GM23248 (cell line): ENCODE measurements around the gene HNRNPH3. TPM values are rescaled to one million over a fixed set of nuclear protein-coding genes. Genes with fewer than 3 reads are reported as not detected.

Experiments used
- DNase-seq: peaks from one replicate; pipeline ENCODE4 v3.0.0-alpha.2; 2015
- H2AFZ ChIP-seq: fragments of 200-600 bp; sonication (generic); 2 replicates; pipeline ENCODE4 v1.6.1; 2016; ENCODE audit warnings: antibody characterized with exemption
- H3F3A ChIP-seq: fragments of 200-600 bp; sonication (generic); 2 replicates; pipeline ENCODE4 v1.6.1; 2016; ENCODE audit warnings: mild to moderate bottlenecking, antibody characterized with exemption, mixed run types; ENCODE audit not compliant: insufficient read depth
- H3K27ac ChIP-seq: fragments of 200-600 bp; sonication (generic); 2 replicates; pipeline ENCODE4 v1.5.1; 2016; ENCODE audit warnings: mild to moderate bottlenecking
- H3K27me3 ChIP-seq: fragments of 200-600 bp; sonication (generic); replicated peaks from 2 replicates; pipeline ENCODE4 v1.6.1; 2016; ENCODE audit warnings: mild to moderate bottlenecking; ENCODE audit not compliant: insufficient read depth
- H3K36me3 ChIP-seq: fragments of 200-600 bp; sonication (generic); 2 replicates; pipeline ENCODE4 v1.6.1; 2016; ENCODE audit warnings: low read depth, mild to moderate bottlenecking
- H3K4me1 ChIP-seq: fragments of 200-600 bp; sonication (generic); 2 replicates; pipeline ENCODE4 v1.6.1; 2016; ENCODE audit warnings: mild to moderate bottlenecking; ENCODE audit not compliant: insufficient read depth
- H3K4me2 ChIP-seq: fragments of 200-600 bp; sonication (generic); one replicate; pipeline ENCODE4 v1.6.1; 2016; ENCODE audit warnings: mild to moderate bottlenecking; ENCODE audit not compliant: unreplicated experiment
- H3K4me3 ChIP-seq: fragments of 200-600 bp; sonication (generic); 2 replicates; pipeline ENCODE4 v1.5.1; 2016; ENCODE audit warnings: mild to moderate bottlenecking
- H3K79me2 ChIP-seq: fragments of 200-600 bp; sonication (generic); 2 replicates; pipeline ENCODE4 v1.6.1; 2016; ENCODE audit warnings: mild to moderate bottlenecking; ENCODE audit not compliant: insufficient read depth
- H3K9ac ChIP-seq: fragments of 200-600 bp; sonication (generic); 2 replicates; pipeline ENCODE4 v1.6.1; 2016; ENCODE audit warnings: mild to moderate bottlenecking
- H3K9me2 ChIP-seq: fragments of 200-600 bp; sonication (generic); 2 replicates; pipeline ENCODE4 v1.6.1; 2016; ENCODE audit warnings: mixed run types, mild to moderate bottlenecking, moderate library complexity; ENCODE audit not compliant: insufficient read depth
- H3K9me3 ChIP-seq: fragments of 200-600 bp; sonication (generic); one replicate; pipeline ENCODE4 v1.6.1; 2017; ENCODE audit warnings: low read depth
- H4K20me1 ChIP-seq: fragments of 200-600 bp; sonication (generic); 2 replicates; pipeline ENCODE4 v1.6.0; 2016; ENCODE audit not compliant: insufficient read depth
- EZH2 ChIP-seq: fragments of 200-600 bp; sonication (generic); IDR thresholded peaks from 2 replicates; pipeline ENCODE4 v1.6.1; 2018; ENCODE audit warnings: antibody characterized with exemption, mild to moderate bottlenecking; ENCODE audit not compliant: insufficient read depth, poor library complexity, severe bottlenecking
- EZH2phosphoT487 ChIP-seq: fragments of 200-600 bp; sonication (generic); IDR thresholded peaks from 2 replicates; pipeline ENCODE4 v1.6.1; 2018; ENCODE audit warnings: antibody characterized with exemption, moderate library complexity, mild to moderate bottlenecking, low read depth; ENCODE audit not compliant: insufficient read depth
- WGBS, 2 experiments: methylation state at CpG; one replicate each; pipeline ENCODE4 v1.1.6; 2015 to 2017; ENCODE audit warnings: low lambda C conversion rate in 2 of 2, low coverage in 1 of 2; ENCODE audit errors: missing lambda C conversion rate in 2 of 2; 5-methylcytosine and 5-hydroxymethylcytosine counted together
- in situ Hi-C: fragments of 300-500 bp; cut with MboI; formaldehyde crosslinking; loops from 2 replicates; pipeline ENCODE4 v1.15.0; 2020
- polyA plus RNA-seq: library from polyadenylated mRNA; unstranded; fragments of >200 nt; fragmentation: Nextera tagmentation; extraction: Ambion mirVana; gene quantifications from 2 replicates; pipeline ENCODE4 v1.2.1, GENCODE V29; 2016
- total RNA-seq: library from RNA; depleted of rRNA; stranded (reverse); fragments of >200 nt; shearing (Covaris generic); gene quantifications from 2 replicates; pipeline ENCODE4 v1.2.3, GENCODE V29; 2014

HNRNPH3 gene
- total and polyA plus RNA-seq, 2 experiments from 2014 or later: 17.6 to 122 TPM

GRCh38 chr10:68296843-68297663, 34.8 kb upstream of the HNRNPH3 start:
- TF ChIP-seq EZH2 (no peak), EZH2phosphoT487 (no peak)
- Histone ChIP-seq H3K27ac (no peak overlapping the region), H4K20me1 (no peaks in the 10 kb centered on the region), H3K9me2 (no peaks in the 10 kb centered on the region), H3K4me1 (peaks cover 8% of the 10 kb centered on the region), H3K4me2 (peak overlapping the region; percentile 7), H3K27me3 (no peaks in the 10 kb centered on the region), H3K9ac (no peak overlapping the region), H3F3A (0 out of 2 replicates have a peak, but pooled peaks cover 9% of the 10 kb centered on the region), H3K9me3 (no peaks in the 10 kb centered on the region), H3K79me2 (no peaks in the 10 kb centered on the region), H3K36me3 (no peaks in the 10 kb centered on the region), H2AFZ (peak overlapping the region; percentile 65), H3K4me3 (no peak overlapping the region)
- 27 to 30% methylated on average over 9 of the region's 9 CpGs for WGBS, 2 experiments
- DNase-seq: peak; percentile 45
- in situ Hi-C loops: no loop called here

GRCh38 chr10:68301301-68301700, 30.6 kb upstream of the HNRNPH3 start:
- in situ Hi-C loops: loop anchor here (10.0 kb wide), 2 partner anchors 86 to 216 kb away; no protein-coding TSS in a partner anchor
- DNase-seq: no peak
- 87 to 92% methylated on average over 3 of the region's 3 CpGs for WGBS, 2 experiments

GRCh38 chr10:68301790-68302502, 29.9 kb upstream of the HNRNPH3 start:
- Histone ChIP-seq H3K79me2 (no peaks in the 10 kb centered on the region), H3K4me2 (no peak overlapping the region), H4K20me1 (no peaks in the 10 kb centered on the region), H3K9me2 (no peaks in the 10 kb centered on the region), H3K9ac (no peak overlapping the region), H3K4me1 (peaks cover 3% of the 10 kb centered on the region), H3K27ac (no peak overlapping the region), H3K4me3 (no peak overlapping the region), H3K9me3 (no peaks in the 10 kb centered on the region), H3K27me3 (no peaks in the 10 kb centered on the region), H3K36me3 (no peaks in the 10 kb centered on the region), H3F3A (0 out of 2 replicates have a peak, but pooled peaks cover 6% of the 10 kb centered on the region), H2AFZ (no peak overlapping the region)
- TF ChIP-seq EZH2 (no peak), EZH2phosphoT487 (no peak)
- peak; percentile 70 for DNase-seq
- in situ Hi-C loops: loop anchor here (10.0 kb wide), 2 partner anchors 87 to 217 kb away; no protein-coding TSS in a partner anchor
- 55 to 56% methylated on average over 6 of the region's 6 CpGs for WGBS, 2 experiments

More at GRCh38 chr10:68301301-68301700, 30.6 kb upstream of the HNRNPH3 start:
- Histone ChIP-seq H3K4me1 (peaks cover 8% of the 10 kb centered on the region), H3K79me2 (no peaks in the 10 kb centered on the region), H3K4me3 (no peak overlapping the region), H4K20me1 (no peaks in the 10 kb centered on the region), H3K9ac (no peak overlapping the region), H3K27me3 (no peaks in the 10 kb centered on the region), H3K4me2 (no peak overlapping the region), H2AFZ (no peak overlapping the region), H3K36me3 (no peaks in the 10 kb centered on the region), H3K9me2 (no peaks in the 10 kb centered on the region), H3K27ac (no peak overlapping the region), H3K9me3 (no peaks in the 10 kb centered on the region), H3F3A (0 out of 2 replicates have a peak, but pooled peaks cover 9% of the 10 kb centered on the region)
- TF ChIP-seq EZH2 (no peak), EZH2phosphoT487 (no peak)

- H3K9me3 ChIP-seq: no peaks in the 10 kb centered on the region
- H3K9me2 ChIP-seq: no peaks in the 10 kb centered on the region
- no peaks in the 10 kb centered on the region for H3K79me2 ChIP-seq
- H3K36me3 ChIP-seq: no peaks in the 10 kb centered on the region
- DNase-seq: no peak
- no peaks in the 10 kb centered on the region for H4K20me1 ChIP-seq
- no peak overlapping the region for H2AFZ ChIP-seq
- 13% methylated on average over 2 of the region's 2 CpGs for WGBS, 2 experiments
- no peak overlapping the region for H3K4me2 ChIP-seq
- H3F3A ChIP-seq: 0 out of 2 replicates have a peak, but pooled peaks cover under 1% of the 10 kb centered on the region
- H3K27ac ChIP-seq: no peak overlapping the region
- in situ Hi-C loops: loop anchor here (10.0 kb wide), 2 partner anchors 88 to 218 kb away; no protein-coding TSS in a partner anchor
- TF ChIP-seq EZH2 (no peak), EZH2phosphoT487 (no peak)
- no peak overlapping the region for H3K4me3 ChIP-seq
- H3K4me1 ChIP-seq: no peaks in the 10 kb centered on the region
- H3K9ac ChIP-seq: no peak overlapping the region
- no peaks in the 10 kb centered on the region for H3K27me3 ChIP-seq
Observed at GRCh38 chr10:68302503-68302823, 29.4 kb upstream of the HNRNPH3 start.
